ENCODE results near the gene MRPL58.

DNA sequence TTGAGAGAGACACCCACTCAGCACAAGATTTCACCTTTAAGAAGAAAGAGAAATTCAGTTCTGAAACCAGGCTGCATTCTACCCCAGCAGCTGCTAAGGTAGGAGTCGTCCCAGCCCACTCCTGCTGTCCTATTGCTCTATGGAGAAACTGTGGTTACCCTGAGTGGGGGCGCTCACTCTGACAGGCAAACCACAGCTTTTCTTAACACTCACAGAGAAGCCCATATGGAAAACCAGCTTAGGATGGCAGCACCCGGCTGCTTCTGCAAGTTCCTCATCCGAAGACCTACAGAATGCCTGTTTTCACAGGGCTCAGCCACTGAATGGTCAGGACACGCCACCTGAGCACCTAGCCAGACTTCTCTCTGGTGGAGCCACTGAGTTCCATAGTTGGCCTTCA lies 26.8 kb downstream of the MRPL58 start:
- TF ChIP-seq, protein P1, sequence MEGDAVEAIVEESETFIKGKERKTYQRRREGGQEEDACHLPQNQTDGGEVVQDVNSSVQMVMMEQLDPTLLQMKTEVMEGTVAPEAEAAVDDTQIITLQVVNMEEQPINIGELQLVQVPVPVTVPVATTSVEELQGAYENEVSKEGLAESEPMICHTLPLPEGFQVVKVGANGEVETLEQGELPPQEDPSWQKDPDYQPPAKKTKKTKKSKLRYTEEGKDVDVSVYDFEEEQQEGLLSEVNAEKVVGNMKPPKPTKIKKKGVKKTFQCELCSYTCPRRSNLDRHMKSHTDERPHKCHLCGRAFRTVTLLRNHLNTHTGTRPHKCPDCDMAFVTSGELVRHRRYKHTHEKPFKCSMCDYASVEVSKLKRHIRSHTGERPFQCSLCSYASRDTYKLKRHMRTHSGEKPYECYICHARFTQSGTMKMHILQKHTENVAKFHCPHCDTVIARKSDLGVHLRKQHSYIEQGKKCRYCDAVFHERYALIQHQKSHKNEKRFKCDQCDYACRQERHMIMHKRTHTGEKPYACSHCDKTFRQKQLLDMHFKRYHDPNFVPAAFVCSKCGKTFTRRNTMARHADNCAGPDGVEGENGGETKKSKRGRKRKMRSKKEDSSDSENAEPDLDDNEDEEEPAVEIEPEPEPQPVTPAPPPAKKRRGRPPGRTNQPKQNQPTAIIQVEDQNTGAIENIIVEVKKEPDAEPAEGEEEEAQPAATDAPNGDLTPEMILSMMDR (IDR thresholded peaks at IDR 0.05; ENCODE audit: poor library complexity), result no peak
- no peak for TF ChIP-seq EZH2 (IDR thresholded peaks at IDR 0.05; ENCODE audit: borderline replicate concordance)
